ENCODE results near the gene SERPINA1. TPM values are rescaled to one million over a fixed set of nuclear protein-coding genes. Genes with fewer than 3 reads are reported as not detected.

SERPINA1 gene
- total and polyA plus RNA-seq, 7 donors, result 0.78 to 5.5 (median 3.0) TPM

DNA sequence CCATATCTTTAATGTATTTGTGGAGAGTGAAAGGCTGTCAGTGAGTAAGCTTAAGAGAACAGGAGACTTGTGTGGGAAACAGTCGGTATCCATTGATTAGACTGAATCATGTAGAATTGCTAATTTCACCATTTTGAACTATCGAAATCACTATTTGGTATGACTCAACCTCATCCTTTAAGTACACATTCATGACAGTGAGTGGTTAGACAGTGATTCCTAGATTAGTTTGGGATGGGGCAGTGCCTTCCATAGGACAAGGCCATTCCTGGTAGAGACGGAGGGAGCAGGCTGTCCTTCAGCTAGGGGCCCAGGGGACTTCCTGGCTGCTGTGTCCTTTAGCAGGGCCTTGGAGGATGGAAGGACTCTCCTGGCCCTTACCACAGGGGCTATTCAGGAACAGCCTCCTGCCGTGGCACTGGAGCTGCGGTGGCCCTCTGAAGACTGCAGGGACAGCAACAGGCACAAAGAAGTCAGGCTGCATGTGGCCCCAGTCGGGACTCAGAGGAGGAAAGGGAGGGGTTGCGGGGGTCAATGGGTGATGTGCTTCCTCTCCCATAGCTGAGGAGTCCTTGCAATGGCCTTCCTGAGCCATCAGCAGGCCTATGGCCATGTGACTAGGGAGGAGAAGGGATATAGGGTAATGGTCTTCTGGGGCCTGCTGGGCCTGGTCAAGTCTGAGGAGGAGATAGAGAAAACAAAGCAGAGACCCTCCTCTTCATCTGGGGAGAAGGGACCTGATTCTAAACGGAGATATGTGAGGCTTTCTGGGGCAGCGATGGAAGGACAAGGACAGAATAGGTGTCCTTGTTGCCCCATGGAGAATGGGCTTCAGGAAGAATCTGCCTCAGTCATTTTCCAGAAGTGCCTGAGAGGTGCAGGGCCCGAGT, 11.2 kb downstream of the SERPINA1 start:
- H3K4me1 ChIP-seq, result no peaks in the 10 kb centered on the region
- H3K27me3 ChIP-seq (ENCODE audit: insufficient read depth in 3 of 3, low read length in 2 of 3), result peaks cover 0 to 4% (median 0%) of the 10 kb centered on the region in 3 donors
- TF ChIP-seq, protein P1, sequence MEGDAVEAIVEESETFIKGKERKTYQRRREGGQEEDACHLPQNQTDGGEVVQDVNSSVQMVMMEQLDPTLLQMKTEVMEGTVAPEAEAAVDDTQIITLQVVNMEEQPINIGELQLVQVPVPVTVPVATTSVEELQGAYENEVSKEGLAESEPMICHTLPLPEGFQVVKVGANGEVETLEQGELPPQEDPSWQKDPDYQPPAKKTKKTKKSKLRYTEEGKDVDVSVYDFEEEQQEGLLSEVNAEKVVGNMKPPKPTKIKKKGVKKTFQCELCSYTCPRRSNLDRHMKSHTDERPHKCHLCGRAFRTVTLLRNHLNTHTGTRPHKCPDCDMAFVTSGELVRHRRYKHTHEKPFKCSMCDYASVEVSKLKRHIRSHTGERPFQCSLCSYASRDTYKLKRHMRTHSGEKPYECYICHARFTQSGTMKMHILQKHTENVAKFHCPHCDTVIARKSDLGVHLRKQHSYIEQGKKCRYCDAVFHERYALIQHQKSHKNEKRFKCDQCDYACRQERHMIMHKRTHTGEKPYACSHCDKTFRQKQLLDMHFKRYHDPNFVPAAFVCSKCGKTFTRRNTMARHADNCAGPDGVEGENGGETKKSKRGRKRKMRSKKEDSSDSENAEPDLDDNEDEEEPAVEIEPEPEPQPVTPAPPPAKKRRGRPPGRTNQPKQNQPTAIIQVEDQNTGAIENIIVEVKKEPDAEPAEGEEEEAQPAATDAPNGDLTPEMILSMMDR (IDR thresholded peaks at IDR 0.05), result no peak
- H3K9me3 ChIP-seq, result no peaks in the 10 kb centered on the region
- ATAC-seq, result no peak
- H3K36me3 ChIP-seq (ENCODE audit: insufficient read depth in 1 of 2, low read depth in 1 of 2), result no peaks in the 10 kb centered on the region
- no peak for DNase-seq
- intact Hi-C loops (cut with DNase I), result no loop called here
- 79 to 88% (median 83%) methylated on average over 10 of the region's 10 CpGs for WGBS, 3 donors
- no peak overlapping the region for H3K4me3 ChIP-seq
- no peak overlapping the region for H3K27ac ChIP-seq

DNA sequence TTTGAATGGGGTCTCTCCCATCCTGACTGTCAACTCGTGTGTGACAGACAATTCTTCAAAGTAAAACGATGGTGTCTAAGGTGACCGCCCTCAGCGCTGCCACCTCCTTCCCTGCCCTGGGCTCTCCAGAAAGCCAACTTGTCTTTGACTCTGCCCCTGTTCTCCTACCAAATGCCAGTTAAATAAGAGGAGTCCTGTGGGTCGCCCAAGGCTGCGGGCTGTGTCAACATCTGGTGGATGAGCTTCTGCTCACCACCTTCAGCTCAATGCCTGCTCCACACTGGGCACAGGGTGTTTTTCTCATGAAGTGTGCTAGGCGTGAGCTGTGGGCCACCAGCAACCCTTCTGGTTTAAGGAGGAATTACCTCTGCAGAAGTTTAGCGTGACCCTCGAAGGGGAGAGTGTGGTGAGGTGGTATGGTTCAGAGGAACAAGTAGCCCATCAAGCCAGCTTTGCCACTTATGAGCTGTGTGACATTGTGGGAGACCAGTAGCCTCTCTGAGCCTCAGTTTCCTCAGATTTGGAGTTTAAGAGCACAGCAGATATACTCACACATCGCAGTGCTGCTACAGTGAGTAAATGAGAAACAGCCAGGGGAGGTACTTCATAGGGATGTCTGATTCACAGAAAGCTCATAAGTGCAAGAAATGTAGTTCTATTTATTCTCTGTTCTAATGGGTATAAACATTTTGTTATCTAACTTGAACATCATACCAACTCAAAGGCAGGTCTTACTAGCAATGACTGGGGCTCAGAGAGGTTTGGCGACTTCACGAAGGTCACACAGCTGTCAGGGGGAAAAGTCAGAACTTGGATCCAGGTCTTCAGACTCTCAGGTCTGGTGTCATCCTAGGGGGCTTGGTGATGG, 12.1 kb downstream of the SERPINA1 start:
- DNase-seq, result no peak
- Histone ChIP-seq H3K4me3 (no peak overlapping the region), H3K27me3 (ENCODE audit: insufficient read depth in 3 of 3, low read length in 2 of 3) (peaks cover 0 to 4% (median 0%) of the 10 kb centered on the region in 3 donors), H3K4me1 (no peaks in the 10 kb centered on the region), H3K9me3 (no peaks in the 10 kb centered on the region), H3K36me3 (ENCODE audit: insufficient read depth in 1 of 2, low read depth in 1 of 2) (no peaks in the 10 kb centered on the region), H3K27ac (no peak overlapping the region)
- intact Hi-C loops (cut with DNase I), result no loop called here
- no peak for ATAC-seq
- whole genome bisulfite sequencing, 3 donors, result 90 to 92% (median 90%) methylated on average over 12 of the region's 12 CpGs
- TF ChIP-seq, protein P1 (IDR thresholded peaks at IDR 0.05), result no peak

DNA sequence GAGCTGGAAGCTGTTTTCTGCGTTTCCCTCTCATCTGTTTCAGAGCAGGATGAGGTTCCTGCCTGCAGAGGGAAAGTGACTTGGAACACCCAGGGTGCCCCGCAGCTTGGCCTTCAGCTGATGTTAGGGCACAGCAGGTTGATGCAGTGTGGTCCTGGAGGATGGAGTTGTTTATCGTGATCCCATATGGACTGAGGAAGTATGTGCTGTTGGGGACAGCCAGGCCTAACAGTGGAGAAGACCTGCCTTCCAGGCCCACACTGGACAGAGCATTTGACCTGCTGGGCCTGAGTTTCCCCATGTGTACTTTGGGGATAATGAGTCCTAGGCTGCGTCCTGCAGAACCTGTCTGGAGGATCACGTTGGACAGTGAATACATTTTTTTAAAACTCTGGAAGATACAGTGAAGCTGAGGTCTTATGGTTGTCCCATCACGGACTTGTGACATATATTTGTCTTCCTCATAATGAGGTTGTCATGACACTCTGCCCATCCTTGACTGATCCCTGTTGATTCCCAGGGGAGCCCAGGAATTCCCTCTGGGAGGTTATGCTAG, 12.8 kb downstream of the SERPINA1 start:
- Histone ChIP-seq H3K36me3 (ENCODE audit: insufficient read depth in 1 of 2, low read depth in 1 of 2) (no peaks in the 10 kb centered on the region), H3K4me1 (no peaks in the 10 kb centered on the region), H3K27ac (no peak overlapping the region), H3K27me3 (ENCODE audit: insufficient read depth in 3 of 3, low read length in 2 of 3) (peaks cover 0 to 4% (median 1%) of the 10 kb centered on the region in 3 donors), H3K9me3 (no peaks in the 10 kb centered on the region), H3K4me3 (no peak overlapping the region)
- no peak for ATAC-seq
- DNase-seq, result no peak
- intact Hi-C loops (cut with DNase I), result no loop called here
- TF ChIP-seq, protein P1 (IDR thresholded peaks at IDR 0.05), result no peak
- 63 to 65% (median 65%) methylated on average over 6 of the region's 6 CpGs for WGBS, 3 donors

DNA sequence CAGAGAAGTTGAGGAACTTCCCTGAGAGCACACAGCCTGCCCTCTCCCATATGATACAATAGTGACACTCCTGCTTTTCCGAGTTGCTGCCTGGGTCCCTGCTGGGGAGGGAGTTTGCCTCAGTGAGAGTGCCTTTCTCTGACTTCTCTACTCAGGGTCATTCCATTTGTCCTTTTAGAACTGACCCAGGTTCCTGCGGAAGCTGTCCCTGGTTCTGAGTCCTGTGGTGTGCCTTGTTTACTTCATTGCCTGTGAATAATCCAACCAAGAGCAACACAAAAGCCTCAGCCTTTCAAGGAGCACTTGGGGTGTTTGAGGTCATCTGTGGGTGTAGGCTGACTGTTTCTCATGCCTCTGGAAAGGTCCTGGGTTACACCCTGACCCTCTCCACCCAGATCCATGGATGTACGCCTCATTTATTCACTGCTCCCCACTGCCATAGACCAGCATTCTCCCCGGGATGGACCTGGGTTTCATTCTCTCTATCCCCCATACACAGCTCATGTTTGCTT, 13.6 kb downstream of the SERPINA1 start:
- TF ChIP-seq, protein P1 (IDR thresholded peaks at IDR 0.05), result no peak
- no peaks in the 10 kb centered on the region for H3K9me3 ChIP-seq
- no peaks in the 10 kb centered on the region for H3K4me1 ChIP-seq
- intact Hi-C loops (cut with DNase I), result no loop called here
- WGBS, 3 donors, result 65 to 76% (median 65%) methylated on average over 4 of the region's 4 CpGs
- no peak for ATAC-seq
- no peak overlapping the region for H3K27ac ChIP-seq
- no peaks in the 10 kb centered on the region for H3K36me3 ChIP-seq (ENCODE audit: insufficient read depth in 1 of 2, low read depth in 1 of 2)
- peaks cover 0 to 4% (median 3%) of the 10 kb centered on the region in 3 donors for H3K27me3 ChIP-seq (ENCODE audit: insufficient read depth in 3 of 3, low read length in 2 of 3)
- H3K4me3 ChIP-seq, result no peak overlapping the region
- no peak for DNase-seq

All from psoas muscle (tissue), 8 donors.